SKM-1 treated with dmso at 0.1 percent for 144 hours (cell line): ENCODE results near the gene ACOD1.

Source experiments
- DNase-seq: peaks from one replicate; lab custom pipeline; 2025; ENCODE audit not compliant: unreplicated experiment; lab: John Stamatoyannopoulos, UW

Gene ACOD1

GRCh38 chr13:76983676-76984075 is 35.4 kb downstream of the ACOD1 start:
- DNase-seq: no peak

- DNase-seq: no peak
These were observed 43.1 kb downstream of the ACOD1 start for GRCh38 chr13:76991432-76991795.

- peak; percentile 89 for DNase-seq
These were observed 43.7 kb downstream of the ACOD1 start, which contains the start of gene CLN5 for GRCh38 chr13:76991796-76992547. Gene CLN5, plus strand, starts transcription at chr13:76992081. Its CDS starts 18 bp downstream, at chr13:76992099.

GRCh38 chr13:76992548-76993001 is 44.3 kb downstream of the ACOD1 start:
- DNase-seq: no peak

GRCh38 chr13:76993021-76993420 is 44.7 kb downstream of the ACOD1 start:
- DNase-seq: no peak

GRCh38 chr13:76993473-76993872 is 45.2 kb downstream of the ACOD1 start:
- DNase-seq: no peak

- no peak for DNase-seq
These were observed 46.0 kb downstream of the ACOD1 start for GRCh38 chr13:76994281-76994680.

- DNase-seq: no peak
These were observed 52.2 kb downstream of the ACOD1 start for GRCh38 chr13:77000475-77000874.

GRCh38 chr13:77001540-77001939 is 53.2 kb downstream of the ACOD1 start:
- DNase-seq: no peak

GRCh38 chr13:77001963-77002587 is 53.8 kb downstream of the ACOD1 start:
- DNase-seq: no peak

GRCh38 chr13:77002590-77003190 is 54.4 kb downstream of the ACOD1 start:
- DNase-seq: peak; percentile 24
